Transverse colon (tissue), 4 donors: ENCODE data around the gene NQO2. TPM values are rescaled to one million over a fixed set of nuclear protein-coding genes. Genes with fewer than 3 reads are reported as not detected.
A peak's percentile ranks its signal among the peaks of the same experiment; 100 is the strongest.

Experiments
- DNase-seq: peaks from one replicate; pipeline ENCODE4 v3.0.0-alpha.2; 2019
- H3K27ac ChIP-seq, 4 donors: fragments of 200-600 bp; sonication (generic); 2 replicates each; pipeline ENCODE4 v1.5.1; 2016 to 2018; ENCODE audit warnings: inconsistent platforms in 4 of 4
- H3K27me3 ChIP-seq: fragments of 200-600 bp; sonication (generic); 2 replicates; pipeline ENCODE4 v1.5.1; 2017; ENCODE audit warnings: inconsistent platforms
- H3K36me3 ChIP-seq, 4 donors: fragments of 200-600 bp; sonication (generic); 2 replicates each; pipeline ENCODE4 v1.5.1; 2017 to 2019; ENCODE audit warnings: inconsistent platforms in 4 of 4
- H3K4me1 ChIP-seq, 4 donors: fragments of 200-600 bp; sonication (generic); 2 replicates each; pipeline ENCODE4 v1.5.1; 2017 to 2020; ENCODE audit warnings: inconsistent platforms in 4 of 4
- H3K4me3 ChIP-seq, 4 donors: fragments of 200-600 bp; sonication (generic); 1 replicate in 1 of 4; 2 replicates in 3 of 4; pipeline versions ENCODE4 v1.5.1 to v1.6.1; 2017 to 2019; ENCODE audit warnings: inconsistent platforms in 4 of 4
- H3K9me3 ChIP-seq, 2 donors: fragments of 200-600 bp; sonication (generic); 2 replicates each; pipeline ENCODE4 v1.5.1; 2017 to 2019; ENCODE audit warnings: inconsistent platforms in 2 of 2
- EP300 ChIP-seq: sonication (generic); formaldehyde crosslinking; IDR thresholded peaks from one replicate; pipeline ENCODE4 v1.6.1; 2017; ENCODE audit warnings: antibody characterized with exemption, low read depth
- POLR2A ChIP-seq: fragments of 450-650 bp; IDR thresholded peaks from one replicate; pipeline ENCODE4 v1.6.1; 2016; ENCODE audit warnings: antibody characterized with exemption, mild to moderate bottlenecking, moderate library complexity
- POLR2AphosphoS5 ChIP-seq, 3 donors: sonication (generic); formaldehyde crosslinking; IDR thresholded peaks; one replicate each; pipeline ENCODE4 v1.6.1; 2016; ENCODE audit warnings: antibody characterized with exemption in 3 of 3
- WGBS, 2 donors: methylation state at CpG; one replicate each; pipeline ENCODE4 v1.1.5; 2018; ENCODE audit warnings: low coverage in 1 of 2; 5-methylcytosine and 5-hydroxymethylcytosine counted together
- in situ Hi-C, 4 donors: fragments of 200-750 bp; cut with MboI; loops; one replicate each; pipeline versions ENCODE4 v1.15.0 to v1.15.1; 2017; ENCODE audit warnings: low sequenced_read_pairs in 3 of 4, low pct_ligation_motif_present in 1 of 4, low pct_unique_long_range_greater_than_20kb in 1 of 4
- intact Hi-C: fragments of 100-400 bp; cut with DNase I; formaldehyde crosslinking; loops from one replicate; pipeline ENCODE4 v1.15.1; 2023; ENCODE audit warnings: low total_unique reads
- total RNA-seq, 4 donors: library from RNA; depleted of rRNA; stranded (reverse); fragments of >200 nt; gene quantifications; one replicate each; pipeline ENCODE4 v1.1.0, GENCODE V29; 2016
- TF ChIP-seq, protein P1 (sequence below), 5 experiments: fragments of 200-600 bp in 3 of 5; fragments of 450-650 bp in 2 of 5; sonication (generic) in 3 of 5; IDR thresholded peaks; 1 replicate in 2 of 5; 2 replicates in 3 of 5; pipeline ENCODE4 v1.5.1; 2016 to 2017; ENCODE audit warnings: antibody characterized with exemption in 5 of 5, inconsistent platforms in 3 of 5, mild to moderate bottlenecking in 2 of 5, moderate library complexity in 1 of 5

Gene NQO2
- total RNA-seq, 4 donors from 2014 or later, result 1.00 to 9.7 (median 7.2) TPM

DNA sequence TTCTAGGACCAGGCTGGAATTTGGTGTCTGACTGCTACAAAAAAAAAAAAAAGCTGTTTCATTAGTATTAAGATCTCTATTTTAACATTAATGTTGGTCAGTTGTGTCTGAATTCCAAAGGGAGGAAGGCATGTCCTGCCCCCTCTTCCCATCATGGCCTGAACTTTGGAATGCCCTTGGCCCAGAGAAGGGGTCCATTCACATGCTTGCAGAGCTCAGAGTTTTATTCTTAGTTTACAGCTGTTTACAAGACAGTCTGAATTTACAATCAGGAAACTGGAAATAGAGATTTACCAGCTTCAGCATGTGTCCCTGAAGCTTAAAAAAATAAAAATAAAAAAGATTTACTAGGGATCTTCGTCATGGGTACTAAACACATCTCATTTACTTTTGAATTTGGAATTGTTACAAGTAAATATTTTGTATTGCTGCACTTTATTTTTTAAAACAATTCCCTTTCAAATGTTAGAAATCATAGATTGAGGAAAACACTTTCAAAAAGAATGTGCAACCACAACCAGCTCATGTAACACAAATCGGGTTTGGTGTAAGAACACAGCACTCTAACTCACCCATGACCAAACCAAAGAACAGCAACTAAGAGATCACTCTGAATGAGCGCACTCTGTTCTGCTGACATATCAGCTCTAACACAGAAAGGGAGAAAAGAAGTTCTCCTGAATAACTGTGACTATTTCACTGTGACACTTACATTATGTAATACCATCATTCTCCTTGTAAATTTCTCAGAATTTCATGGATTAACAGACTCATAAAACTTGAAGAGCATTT, 21.7 kb upstream of the NQO2 start:
- intact Hi-C loops (no loop called here), in situ Hi-C loops (no loop called here)
- Histone ChIP-seq H3K4me1 (peaks cover 16 to 54% (median 29%) of the 10 kb centered on the region in 4 donors), H3K4me3 (no peak overlapping the region), H3K9me3 (no peaks in the 10 kb centered on the region), H3K27me3 (no peaks in the 10 kb centered on the region), H3K36me3 (no peaks in the 10 kb centered on the region), H3K27ac (peak overlapping the region; percentile 1 to 32 (median 16))
- whole genome bisulfite sequencing, 2 donors, result 56 to 69% methylated on average over 2 to 3 of the region's 3 CpGs
- DNase-seq, result no peak
- TF ChIP-seq, protein P1, sequence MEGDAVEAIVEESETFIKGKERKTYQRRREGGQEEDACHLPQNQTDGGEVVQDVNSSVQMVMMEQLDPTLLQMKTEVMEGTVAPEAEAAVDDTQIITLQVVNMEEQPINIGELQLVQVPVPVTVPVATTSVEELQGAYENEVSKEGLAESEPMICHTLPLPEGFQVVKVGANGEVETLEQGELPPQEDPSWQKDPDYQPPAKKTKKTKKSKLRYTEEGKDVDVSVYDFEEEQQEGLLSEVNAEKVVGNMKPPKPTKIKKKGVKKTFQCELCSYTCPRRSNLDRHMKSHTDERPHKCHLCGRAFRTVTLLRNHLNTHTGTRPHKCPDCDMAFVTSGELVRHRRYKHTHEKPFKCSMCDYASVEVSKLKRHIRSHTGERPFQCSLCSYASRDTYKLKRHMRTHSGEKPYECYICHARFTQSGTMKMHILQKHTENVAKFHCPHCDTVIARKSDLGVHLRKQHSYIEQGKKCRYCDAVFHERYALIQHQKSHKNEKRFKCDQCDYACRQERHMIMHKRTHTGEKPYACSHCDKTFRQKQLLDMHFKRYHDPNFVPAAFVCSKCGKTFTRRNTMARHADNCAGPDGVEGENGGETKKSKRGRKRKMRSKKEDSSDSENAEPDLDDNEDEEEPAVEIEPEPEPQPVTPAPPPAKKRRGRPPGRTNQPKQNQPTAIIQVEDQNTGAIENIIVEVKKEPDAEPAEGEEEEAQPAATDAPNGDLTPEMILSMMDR (IDR thresholded peaks at IDR 0.05), result no peak
- TF ChIP-seq EP300 (no peak), POLR2AphosphoS5 (IDR thresholded peaks at IDR 0.05) (no peak), POLR2A (no peak)

DNA sequence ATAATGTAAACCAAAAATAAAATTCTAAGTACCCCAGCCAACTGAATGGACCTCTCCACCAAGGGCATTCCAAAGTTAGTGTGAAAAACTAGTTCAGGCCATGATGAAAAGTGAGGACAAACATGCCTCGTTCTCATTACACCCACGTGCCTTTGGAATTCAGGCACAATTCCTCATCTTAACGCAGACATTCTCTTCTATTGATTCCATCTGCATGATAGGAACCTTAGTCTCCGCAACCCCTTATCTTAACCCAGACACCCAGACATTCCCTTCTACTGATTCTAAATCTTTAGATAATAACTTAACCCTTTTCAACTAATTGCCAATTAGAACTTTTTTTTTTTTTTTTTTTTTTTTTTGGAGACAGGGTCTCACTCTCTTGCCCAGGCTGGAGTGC, 20.8 kb upstream of the NQO2 start:
- no peak for TF ChIP-seq POLR2AphosphoS5 (IDR thresholded peaks at IDR 0.05)
- no peak for TF ChIP-seq POLR2A
- no peak for TF ChIP-seq EP300
- TF ChIP-seq, protein P1 (IDR thresholded peaks at IDR 0.05), result no peak
- Histone ChIP-seq H3K9me3 (no peaks in the 10 kb centered on the region), H3K27me3 (no peaks in the 10 kb centered on the region), H3K36me3 (no peaks in the 10 kb centered on the region), H3K27ac (no peak overlapping the region), H3K4me3 (no peak overlapping the region), H3K4me1 (peaks cover 16 to 62% (median 36%) of the 10 kb centered on the region in 4 donors)
- no peak for DNase-seq
- in situ Hi-C loops (no loop called here), intact Hi-C loops (no loop called here)
- WGBS, 2 donors, result 86 to 93% methylated on average over 3 to 4 of the region's 4 CpGs

DNA sequence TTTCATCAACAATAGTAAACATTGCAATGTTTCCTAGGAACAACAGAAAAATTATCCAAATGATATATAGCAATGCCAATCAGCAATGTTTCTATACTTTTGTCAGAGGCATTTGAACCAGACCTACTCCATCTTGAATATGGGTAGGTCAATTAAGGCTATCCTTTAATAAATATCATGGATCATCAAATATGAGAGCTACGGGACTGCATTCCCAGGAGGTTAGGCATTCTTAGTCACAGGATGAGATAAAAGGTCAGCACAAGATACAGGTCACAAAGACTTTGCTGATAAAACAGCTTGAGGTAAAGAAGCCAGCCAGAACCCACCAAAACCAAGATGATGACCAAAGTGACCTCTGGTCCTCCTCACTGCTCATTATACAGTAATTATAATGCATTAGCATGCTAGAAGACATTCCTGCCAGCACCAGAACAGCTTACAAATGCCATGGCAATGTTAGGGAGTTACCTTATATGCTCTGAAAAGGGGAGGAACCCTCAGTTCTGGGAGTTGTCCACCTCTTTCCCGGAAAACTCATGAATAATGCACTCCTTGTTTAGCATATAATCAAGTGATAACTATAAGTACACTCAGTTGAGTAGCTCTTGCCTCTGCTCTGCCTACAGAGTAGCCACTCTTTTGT, 19.8 kb upstream of the NQO2 start:
- no peak for DNase-seq
- Histone ChIP-seq H3K27me3 (no peaks in the 10 kb centered on the region), H3K36me3 (no peaks in the 10 kb centered on the region), H3K27ac (peak overlapping the region; percentile 32 to 97 (median 68)), H3K4me1 (peaks cover 16 to 71% (median 38%) of the 10 kb centered on the region in 4 donors), H3K9me3 (no peaks in the 10 kb centered on the region), H3K4me3 (no peak overlapping the region)
- no peak for TF ChIP-seq POLR2AphosphoS5 (IDR thresholded peaks at IDR 0.05)
- TF ChIP-seq POLR2A, result no peak
- TF ChIP-seq, protein P1 (IDR thresholded peaks at IDR 0.05), result no peak
- no peak for TF ChIP-seq EP300
- intact Hi-C loops (no loop called here), in situ Hi-C loops (no loop called here)
- 43 to 46% methylated on average over 1 to 2 of the region's 2 CpGs for WGBS, 2 donors

DNA sequence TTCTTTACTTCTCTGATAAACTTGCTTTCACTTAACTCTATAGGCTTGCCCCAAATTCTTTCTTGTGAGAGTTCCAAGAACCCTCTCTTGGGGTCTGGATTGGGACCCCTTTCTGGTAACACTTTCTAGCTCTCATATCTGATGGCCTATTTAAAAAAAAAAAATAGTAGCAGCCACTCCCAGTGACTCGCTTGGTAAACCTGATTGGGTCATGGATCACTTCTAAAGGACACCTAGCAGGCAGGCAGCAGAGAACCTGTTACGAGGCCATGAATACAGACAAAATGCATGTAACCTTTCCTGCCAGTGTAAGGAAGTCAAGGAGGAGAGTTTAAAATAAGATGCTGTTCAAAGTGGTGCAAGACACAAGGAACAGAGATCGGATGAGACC, 19.2 kb upstream of the NQO2 start:
- DNase-seq, result no peak
- in situ Hi-C loops (no loop called here), intact Hi-C loops (no loop called here)
- H3K27ac ChIP-seq, result peak overlapping the region; percentile 32 to 97 (median 68)
- TF ChIP-seq POLR2AphosphoS5 (IDR thresholded peaks at IDR 0.05), result no peak
- no peak for TF ChIP-seq EP300
- no peak for TF ChIP-seq POLR2A
- TF ChIP-seq, protein P1 (IDR thresholded peaks at IDR 0.05), result no peak
- 76% methylated on average over 3 of the region's 3 CpGs; no CpG with 5 or more reads in 1 of the 2 donors for WGBS, 2 donors
- H3K4me3 ChIP-seq, result no peak overlapping the region
- H3K36me3 ChIP-seq, result no peaks in the 10 kb centered on the region
- H3K4me1 ChIP-seq, result peaks cover 16 to 76% (median 42%) of the 10 kb centered on the region in 4 donors
- no peaks in the 10 kb centered on the region for H3K27me3 ChIP-seq
- H3K9me3 ChIP-seq, result no peaks in the 10 kb centered on the region
